Loucy (cell line): ENCODE measurements around the gene FSTL4.

Experiments used
- H2AFZ ChIP-seq: fragments of 200-600 bp; sonication (generic); 2 replicates; pipeline ENCODE4 v1.6.0; 2016; ENCODE audit warnings: antibody characterized with exemption, mild to moderate bottlenecking, low read length, moderate library complexity
- H3F3A ChIP-seq: fragments of 200-600 bp; 2 replicates; pipeline ENCODE4 v1.6.0; 2016; ENCODE audit warnings: antibody characterized with exemption, low read depth, mild to moderate bottlenecking
- H3K27me3 ChIP-seq: fragments of 200-600 bp; sonication (generic); 2 replicates; pipeline ENCODE4 v1.6.1; 2014; ENCODE audit warnings: low read length, mild to moderate bottlenecking; ENCODE audit not compliant: insufficient read depth, poor library complexity, severe bottlenecking
- H3K36me3 ChIP-seq: fragments of 200-600 bp; sonication (generic); 2 replicates; pipeline ENCODE4 v1.6.1; 2016; ENCODE audit warnings: low read length; ENCODE audit not compliant: insufficient read depth
- H3K4me1 ChIP-seq: fragments of 200-600 bp; sonication (generic); 2 replicates; pipeline ENCODE4 v1.5.1; 2014; ENCODE audit warnings: low read length, mild to moderate bottlenecking; ENCODE audit not compliant: insufficient read depth, poor library complexity, severe bottlenecking
- H3K4me2 ChIP-seq: fragments of 200-600 bp; sonication (generic); 2 replicates; pipeline ENCODE4 v1.6.0; 2014; ENCODE audit warnings: antibody characterized with exemption, low read length, low read depth, mild to moderate bottlenecking; ENCODE audit not compliant: poor library complexity, severe bottlenecking
- H3K4me3 ChIP-seq: fragments of 200-600 bp; sonication (generic); 2 replicates; pipeline ENCODE4 v1.5.1; 2014; ENCODE audit warnings: low read length, mild to moderate bottlenecking, mixed read lengths; ENCODE audit not compliant: poor library complexity, severe bottlenecking
- H3K79me2 ChIP-seq: fragments of 200-600 bp; sonication (generic); 2 replicates; pipeline ENCODE4 v1.6.1; 2014; ENCODE audit warnings: low read length; ENCODE audit not compliant: insufficient read depth
- H3K9ac ChIP-seq: fragments of 200-600 bp; sonication (generic); 2 replicates; pipeline ENCODE4 v1.6.0; 2014; ENCODE audit warnings: mild to moderate bottlenecking, low read depth, low read length, moderate library complexity; ENCODE audit not compliant: poor library complexity, severe bottlenecking
- H3K9me2 ChIP-seq: fragments of 200-600 bp; sonication (generic); replicated peaks from 2 replicates; pipeline ENCODE4 v1.6.1; 2016; ENCODE audit warnings: low read depth, low read length, mixed read lengths
- H3K9me3 ChIP-seq: fragments of 200-600 bp; sonication (generic); 2 replicates; pipeline ENCODE4 v1.6.1; 2014; ENCODE audit warnings: mild to moderate bottlenecking, antibody characterized with exemption, low read length, low read depth; ENCODE audit not compliant: insufficient read depth
- H4K20me1 ChIP-seq: fragments of 200-600 bp; sonication (generic); 2 replicates; pipeline ENCODE4 v1.6.0; 2014; ENCODE audit warnings: antibody characterized with exemption, low read length, mild to moderate bottlenecking; ENCODE audit not compliant: insufficient read depth, poor library complexity, severe bottlenecking
- CTCF ChIP-seq: fragments of 200-600 bp; sonication (generic); conservative IDR thresholded peaks from 2 replicates; pipeline ENCODE4 v1.5.1; 2014; ENCODE audit warnings: mild to moderate bottlenecking, antibody characterized with exemption, low read length
- EZH2phosphoT487 ChIP-seq: fragments of 200-600 bp; IDR thresholded peaks from 2 replicates; pipeline ENCODE4 v1.6.1; 2018; ENCODE audit warnings: antibody characterized with exemption, mild to moderate bottlenecking, moderate library complexity, borderline replicate concordance

Gene FSTL4

GRCh38 chr5:133581918-133582317 lies 30.4 kb downstream of the FSTL4 start:
- H3K9me2 ChIP-seq, result no peaks in the 10 kb centered on the region
- no peak overlapping the region for H2AFZ ChIP-seq
- no peak overlapping the region for H3K9ac ChIP-seq
- H3F3A ChIP-seq, result no peaks in the 10 kb centered on the region
- H3K36me3 ChIP-seq, result no peaks in the 10 kb centered on the region
- H3K4me3 ChIP-seq, result no peak overlapping the region
- H4K20me1 ChIP-seq, result no peaks in the 10 kb centered on the region
- H3K4me2 ChIP-seq, result no peak overlapping the region
- no peak for TF ChIP-seq EZH2phosphoT487
- TF ChIP-seq CTCF, result no peak
- no peaks in the 10 kb centered on the region for H3K4me1 ChIP-seq
- no peaks in the 10 kb centered on the region for H3K27me3 ChIP-seq
- no peaks in the 10 kb centered on the region for H3K79me2 ChIP-seq
- H3K9me3 ChIP-seq, result no peaks in the 10 kb centered on the region

GRCh38 chr5:133581348-133581747 lies 31.0 kb downstream of the FSTL4 start:
- Histone ChIP-seq H3F3A (no peaks in the 10 kb centered on the region), H3K4me3 (no peak overlapping the region), H3K9me3 (no peaks in the 10 kb centered on the region), H3K9ac (no peak overlapping the region), H2AFZ (no peak overlapping the region), H3K79me2 (no peaks in the 10 kb centered on the region), H4K20me1 (no peaks in the 10 kb centered on the region), H3K4me1 (no peaks in the 10 kb centered on the region), H3K27me3 (no peaks in the 10 kb centered on the region), H3K36me3 (no peaks in the 10 kb centered on the region), H3K9me2 (no peaks in the 10 kb centered on the region), H3K4me2 (no peak overlapping the region)
- no peak for TF ChIP-seq CTCF
- TF ChIP-seq EZH2phosphoT487, result no peak

- Histone ChIP-seq H3K27me3 (no peaks in the 10 kb centered on the region), H3K4me1 (no peaks in the 10 kb centered on the region), H3K79me2 (no peaks in the 10 kb centered on the region), H3K9ac (no peak overlapping the region), H3K9me3 (no peaks in the 10 kb centered on the region), H3K9me2 (no peaks in the 10 kb centered on the region), H3K4me3 (no peak overlapping the region), H3K36me3 (no peaks in the 10 kb centered on the region), H2AFZ (no peak overlapping the region), H3K4me2 (no peak overlapping the region), H4K20me1 (no peaks in the 10 kb centered on the region), H3F3A (no peaks in the 10 kb centered on the region)
- TF ChIP-seq CTCF (no peak), EZH2phosphoT487 (no peak)
These were observed 31.7 kb downstream of the FSTL4 start for GRCh38 chr5:133580618-133581017.
